ENCODE data around the gene NGF. TPM values are rescaled to one million over a fixed set of nuclear protein-coding genes. Genes with fewer than 3 reads are reported as not detected.

NGF gene
- total RNA-seq, 4 donors from 2014 or later = not detected

- H3K4me1 ChIP-seq = no peaks in the 10 kb centered on the region
- H3K9me3 ChIP-seq = no peaks in the 10 kb centered on the region
- TF ChIP-seq CTCF (IDR thresholded peaks at IDR 0.05) = no peak
- TF ChIP-seq POLR2A (IDR thresholded peaks at IDR 0.05) = no peak
- no peak overlapping the region for H3K4me3 ChIP-seq
- peak overlapping the region; percentile 26 to 82 (median 62) for H3K27ac ChIP-seq
- no peaks in the 10 kb centered on the region for H3K27me3 ChIP-seq
- DNase-seq = no peak
- no peaks in the 10 kb centered on the region for H3K36me3 ChIP-seq
Observed at GRCh38 chr1:115283681-115284146, 54.3 kb downstream of the NGF start.

GRCh38 chr1:115283249-115283648 lies 54.8 kb downstream of the NGF start:
- Histone ChIP-seq H3K4me3 (no peak overlapping the region), H3K4me1 (no peaks in the 10 kb centered on the region), H3K27me3 (no peaks in the 10 kb centered on the region), H3K27ac (peak overlapping the region; percentile 26 to 82 (median 62)), H3K36me3 (no peaks in the 10 kb centered on the region), H3K9me3 (no peaks in the 10 kb centered on the region)
- no peak for TF ChIP-seq POLR2A (IDR thresholded peaks at IDR 0.05)
- no peak for TF ChIP-seq CTCF (IDR thresholded peaks at IDR 0.05)
- no peak for DNase-seq

GRCh38 chr1:115282807-115283208 lies 55.2 kb downstream of the NGF start:
- H3K9me3 ChIP-seq = no peaks in the 10 kb centered on the region
- DNase-seq = peak; percentile 19 to 51 (median 50)
- H3K4me3 ChIP-seq = no peak overlapping the region
- no peaks in the 10 kb centered on the region for H3K36me3 ChIP-seq
- H3K27me3 ChIP-seq = no peaks in the 10 kb centered on the region
- no peaks in the 10 kb centered on the region for H3K4me1 ChIP-seq
- peak overlapping the region; percentile 26 to 82 (median 62) for H3K27ac ChIP-seq
- no peak for TF ChIP-seq CTCF (IDR thresholded peaks at IDR 0.05)
- TF ChIP-seq POLR2A (IDR thresholded peaks at IDR 0.05) = no peak

- Histone ChIP-seq H3K9me3 (peaks cover 0 to 7% (median 0%) of the 10 kb centered on the region in 4 donors), H3K27me3 (no peaks in the 10 kb centered on the region), H3K36me3 (no peaks in the 10 kb centered on the region), H3K27ac (no peak overlapping the region), H3K4me1 (no peaks in the 10 kb centered on the region), H3K4me3 (no peak overlapping the region)
- DNase-seq = no peak
- TF ChIP-seq POLR2A (IDR thresholded peaks at IDR 0.05) (no peak), CTCF (IDR thresholded peaks at IDR 0.05) (no peak)
Observed at GRCh38 chr1:115281143-115281542, 56.9 kb downstream of the NGF start.

- TF ChIP-seq CTCF (IDR thresholded peaks at IDR 0.05) = no peak
- TF ChIP-seq POLR2A (IDR thresholded peaks at IDR 0.05) = no peak
- Histone ChIP-seq H3K4me3 (no peak overlapping the region), H3K36me3 (no peaks in the 10 kb centered on the region), H3K27ac (no peak overlapping the region), H3K9me3 (peaks cover 0 to 7% (median 0%) of the 10 kb centered on the region in 4 donors), H3K4me1 (no peaks in the 10 kb centered on the region), H3K27me3 (no peaks in the 10 kb centered on the region)
- DNase-seq = no peak
Observed at GRCh38 chr1:115280064-115280463, 58.0 kb downstream of the NGF start.

GRCh38 chr1:115278211-115278610 lies 59.8 kb downstream of the NGF start:
- Histone ChIP-seq H3K27ac (no peak overlapping the region), H3K9me3 (peaks cover 0 to 7% (median 0%) of the 10 kb centered on the region in 4 donors), H3K4me3 (no peak overlapping the region), H3K27me3 (no peaks in the 10 kb centered on the region), H3K36me3 (no peaks in the 10 kb centered on the region), H3K4me1 (no peaks in the 10 kb centered on the region)
- DNase-seq = no peak
- no peak for TF ChIP-seq CTCF (IDR thresholded peaks at IDR 0.05)
- TF ChIP-seq POLR2A (IDR thresholded peaks at IDR 0.05) = no peak
